HG03432 (cell line): ENCODE data around the gene SEMA6C.
"Not testable (repeated sequence)": the region's sequence is repeated elsewhere in the genome, so short reads cannot be mapped to it uniquely, and the experiment has no call there.

ENCODE experiments used
- ATAC-seq: cut with Tn5 transposase; IDR thresholded peaks from one replicate; pipeline ENCODE4 v1.9.1; 2021; ENCODE audit warnings: mild to moderate bottlenecking, moderate library complexity; ENCODE audit not compliant: unreplicated experiment

Gene SEMA6C, protein sequence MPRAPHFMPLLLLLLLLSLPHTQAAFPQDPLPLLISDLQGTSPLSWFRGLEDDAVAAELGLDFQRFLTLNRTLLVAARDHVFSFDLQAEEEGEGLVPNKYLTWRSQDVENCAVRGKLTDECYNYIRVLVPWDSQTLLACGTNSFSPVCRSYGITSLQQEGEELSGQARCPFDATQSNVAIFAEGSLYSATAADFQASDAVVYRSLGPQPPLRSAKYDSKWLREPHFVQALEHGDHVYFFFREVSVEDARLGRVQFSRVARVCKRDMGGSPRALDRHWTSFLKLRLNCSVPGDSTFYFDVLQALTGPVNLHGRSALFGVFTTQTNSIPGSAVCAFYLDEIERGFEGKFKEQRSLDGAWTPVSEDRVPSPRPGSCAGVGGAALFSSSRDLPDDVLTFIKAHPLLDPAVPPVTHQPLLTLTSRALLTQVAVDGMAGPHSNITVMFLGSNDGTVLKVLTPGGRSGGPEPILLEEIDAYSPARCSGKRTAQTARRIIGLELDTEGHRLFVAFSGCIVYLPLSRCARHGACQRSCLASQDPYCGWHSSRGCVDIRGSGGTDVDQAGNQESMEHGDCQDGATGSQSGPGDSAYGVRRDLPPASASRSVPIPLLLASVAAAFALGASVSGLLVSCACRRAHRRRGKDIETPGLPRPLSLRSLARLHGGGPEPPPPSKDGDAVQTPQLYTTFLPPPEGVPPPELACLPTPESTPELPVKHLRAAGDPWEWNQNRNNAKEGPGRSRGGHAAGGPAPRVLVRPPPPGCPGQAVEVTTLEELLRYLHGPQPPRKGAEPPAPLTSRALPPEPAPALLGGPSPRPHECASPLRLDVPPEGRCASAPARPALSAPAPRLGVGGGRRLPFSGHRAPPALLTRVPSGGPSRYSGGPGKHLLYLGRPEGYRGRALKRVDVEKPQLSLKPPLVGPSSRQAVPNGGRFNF

DNA sequence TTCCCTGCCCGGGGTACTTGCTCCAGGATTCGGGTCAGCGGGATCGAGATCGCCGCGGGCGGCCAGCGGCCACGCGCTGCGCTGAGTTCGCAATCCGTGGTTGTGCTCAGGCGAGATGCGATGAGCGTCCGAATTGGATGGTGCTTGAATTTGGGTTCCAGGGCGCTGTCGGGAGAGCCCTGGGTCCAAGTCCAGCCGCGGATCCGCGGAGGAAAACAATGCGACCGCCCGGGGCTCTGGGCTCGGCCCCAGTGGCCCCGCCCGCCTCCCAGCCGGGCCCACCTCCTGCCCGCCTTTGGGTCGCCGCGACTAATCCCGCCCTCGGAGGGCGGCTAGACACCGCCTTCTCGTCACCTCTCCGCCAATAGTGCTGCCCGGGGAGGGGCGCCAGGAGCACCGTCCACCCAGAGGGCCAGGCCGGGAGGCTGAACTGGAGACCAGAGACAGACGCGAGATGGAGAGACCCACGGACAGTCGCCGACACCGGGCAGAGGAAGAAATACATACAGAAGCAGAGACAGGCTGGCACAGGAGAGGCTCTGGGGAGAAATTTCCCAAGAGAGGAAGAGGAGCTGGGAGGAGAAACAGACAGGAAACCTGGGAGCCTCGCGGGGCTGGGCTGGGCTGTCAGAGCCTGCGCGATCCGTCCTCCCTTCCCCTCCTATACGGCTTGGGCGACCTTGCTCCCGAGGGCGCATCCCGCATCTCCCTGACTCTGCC, at the start of gene SEMA6C:
Gene SEMA6C (minus strand): TSS at position 220 of the 720 bp plus-strand sequence. CDS start 4,010 bp downstream, outside the sequence.
- ATAC-seq: peak; percentile 98

DNA sequence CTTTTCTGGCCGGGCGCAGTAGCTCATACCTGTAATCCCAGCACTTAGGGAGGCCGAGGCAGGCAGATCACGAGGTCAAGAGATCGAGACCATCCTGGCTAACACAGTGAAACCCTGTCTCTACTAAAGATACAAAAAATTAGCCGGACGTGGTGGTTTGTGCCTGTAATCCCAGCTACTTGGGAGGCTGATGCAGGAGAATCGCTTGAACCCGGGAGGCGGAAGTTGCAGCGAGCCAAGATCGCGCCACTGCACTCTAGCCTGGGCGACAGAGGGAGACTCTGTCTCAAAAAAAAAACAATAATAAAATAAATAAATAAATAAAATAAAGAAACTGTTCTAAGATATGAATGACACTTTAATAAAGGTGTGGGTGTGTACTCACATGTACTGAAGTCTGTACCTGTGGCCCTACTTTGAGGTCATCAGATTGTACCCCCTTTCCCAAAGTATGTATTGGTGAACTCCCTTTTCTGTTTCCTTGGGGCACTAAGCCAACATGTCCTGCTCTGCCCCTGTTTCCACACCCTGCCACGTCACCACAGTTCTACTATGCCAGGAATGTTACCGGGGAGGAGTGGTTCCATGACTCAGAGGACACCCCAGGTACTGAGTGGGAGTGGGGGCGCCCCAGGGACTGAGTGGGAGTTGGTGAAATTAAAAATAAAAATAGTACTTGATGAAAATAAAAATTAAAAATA, 48.6 kb upstream of the SEMA6C start:
- ATAC-seq: not testable (repeated sequence)

DNA sequence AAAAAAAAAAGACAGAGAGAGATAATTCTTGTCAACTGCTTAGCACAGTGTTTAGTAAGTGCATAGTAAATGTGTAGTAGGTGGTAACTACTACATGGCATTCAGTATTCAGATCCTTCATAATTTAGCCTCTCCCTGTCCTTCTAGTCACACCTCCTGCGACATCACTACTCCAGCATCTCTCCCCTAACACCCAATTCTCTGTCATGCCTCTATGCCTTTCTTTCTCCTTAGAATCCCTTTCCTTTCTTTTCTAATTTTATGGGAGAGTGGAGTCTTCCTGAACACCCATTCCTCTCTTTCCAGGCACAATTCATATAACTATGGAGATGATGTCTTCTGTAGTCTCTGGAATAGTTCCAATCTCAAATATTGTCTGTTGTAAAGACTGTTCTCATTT, 47.4 kb upstream of the SEMA6C start:
- no peak for ATAC-seq

DNA sequence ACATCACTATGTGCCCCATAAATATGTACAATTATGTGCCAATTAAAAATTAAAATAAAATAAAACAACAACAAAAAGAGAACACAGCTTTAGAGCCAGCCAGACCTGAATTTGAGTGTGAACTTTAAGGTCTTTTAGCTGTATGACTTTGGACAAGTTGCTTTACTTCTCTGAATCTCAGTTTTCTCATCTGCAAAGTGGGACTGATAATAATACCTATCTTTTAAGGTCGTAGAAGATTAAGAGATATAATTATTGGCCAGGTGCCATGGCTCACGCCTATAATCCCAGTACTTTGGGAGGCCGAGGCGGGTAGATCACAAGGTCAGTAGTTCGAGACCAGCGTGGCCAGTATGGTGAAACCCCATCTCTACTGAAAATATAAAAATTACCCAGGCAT, 46.9 kb upstream of the SEMA6C start:
- no peak for ATAC-seq

DNA sequence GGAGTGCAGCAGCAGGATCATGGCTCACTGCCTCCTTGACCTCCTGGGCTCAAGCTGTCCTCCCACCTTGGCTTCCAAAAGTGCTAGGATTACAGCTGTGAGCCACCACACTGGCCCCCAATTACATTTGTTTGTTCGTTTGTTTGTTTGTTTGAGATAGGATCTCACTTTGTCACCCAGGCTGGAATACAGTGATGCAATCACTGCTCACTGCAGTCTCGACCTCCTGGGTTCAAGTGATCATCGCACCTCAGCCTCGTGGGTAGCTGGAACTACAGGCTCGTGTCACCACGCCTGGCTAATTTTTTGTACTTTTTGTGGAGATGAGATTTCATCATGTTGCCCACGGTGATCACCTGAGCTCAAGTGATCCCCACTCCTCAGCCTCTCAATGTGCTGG, 45.6 kb upstream of the SEMA6C start:
- ATAC-seq: no peak

DNA sequence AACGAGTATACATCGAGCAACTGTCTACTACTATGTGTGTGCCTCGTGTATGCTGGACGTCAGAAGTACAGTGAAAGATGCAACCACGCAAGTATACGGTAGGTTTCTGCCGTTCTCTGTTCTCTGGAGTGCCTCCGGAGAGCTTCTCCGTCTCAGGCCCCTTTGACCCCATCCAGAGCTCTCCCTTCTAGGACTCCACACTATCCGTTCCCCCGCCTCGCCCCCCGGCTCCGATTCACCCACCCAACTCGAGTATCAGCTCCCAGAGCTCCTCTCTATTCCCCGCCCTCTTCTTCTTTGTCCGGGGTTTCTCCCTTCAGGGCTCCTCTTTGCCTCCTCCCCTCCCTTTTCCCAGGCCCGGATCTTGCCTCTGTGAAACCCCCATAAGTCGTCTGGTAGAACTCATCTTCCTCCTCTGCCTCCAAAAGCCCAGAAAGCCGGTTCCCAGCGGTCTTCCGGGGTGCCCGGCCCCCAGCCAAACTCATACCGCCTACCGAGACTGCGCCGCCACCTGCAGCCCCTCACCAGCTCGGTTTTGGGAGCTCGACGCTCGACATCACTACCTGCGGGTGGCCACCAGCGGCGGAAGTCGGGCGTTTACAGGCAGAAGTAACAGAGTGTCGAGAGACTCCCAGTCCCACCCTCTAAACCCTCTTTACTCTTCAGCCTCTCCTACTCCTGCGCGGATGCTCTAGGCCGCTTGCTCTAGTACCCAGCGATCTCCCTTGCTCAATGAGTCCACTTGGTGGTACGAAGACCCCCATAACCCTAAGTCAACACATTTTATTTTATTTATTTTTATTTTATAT, 43.4 kb upstream of the SEMA6C start, which contains the start of gene VPS72:
Gene VPS72 (minus strand): TSS at position 561 of the 809 bp plus-strand sequence. CDS start 76 bp downstream, at position 485.
- ATAC-seq: peak; percentile 89

DNA sequence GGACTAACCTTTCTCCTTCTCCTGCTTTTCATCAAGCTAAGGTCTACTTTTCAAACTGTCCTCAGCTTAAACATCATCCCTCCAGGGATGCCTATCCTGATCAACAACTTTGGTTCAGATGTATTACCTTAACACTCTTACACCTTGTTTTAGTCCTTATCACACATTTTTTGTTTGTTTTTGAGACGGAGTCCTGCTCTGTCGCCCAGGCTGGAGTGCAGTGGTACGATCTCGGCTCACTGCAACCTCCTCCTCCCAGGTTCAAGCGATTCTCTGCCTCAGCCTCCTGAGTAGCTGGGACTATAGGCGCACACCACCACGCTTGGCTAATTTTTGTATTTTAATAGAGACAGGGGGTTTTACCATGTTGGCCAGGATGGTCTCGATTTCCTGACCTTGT, 42.2 kb upstream of the SEMA6C start:
- not testable (repeated sequence) for ATAC-seq

DNA sequence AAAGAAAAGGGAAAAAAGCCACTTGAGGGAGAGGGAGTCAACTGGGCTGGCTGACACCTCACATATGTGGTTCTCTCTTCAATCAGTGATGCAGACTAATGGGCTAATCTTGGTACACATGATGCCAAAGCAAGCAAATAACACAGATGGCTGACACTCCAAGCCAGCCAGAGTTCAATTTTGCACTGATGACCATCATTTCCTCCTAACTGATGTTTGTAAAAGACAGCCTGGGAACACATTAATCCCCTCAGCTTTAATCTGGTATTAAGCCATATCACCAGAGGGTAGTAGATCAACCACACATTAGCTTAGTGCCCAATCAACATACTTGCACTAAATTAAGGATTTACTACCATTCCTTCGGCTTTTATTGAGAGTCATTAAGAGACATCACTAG, 40.8 kb upstream of the SEMA6C start:
- no peak for ATAC-seq

DNA sequence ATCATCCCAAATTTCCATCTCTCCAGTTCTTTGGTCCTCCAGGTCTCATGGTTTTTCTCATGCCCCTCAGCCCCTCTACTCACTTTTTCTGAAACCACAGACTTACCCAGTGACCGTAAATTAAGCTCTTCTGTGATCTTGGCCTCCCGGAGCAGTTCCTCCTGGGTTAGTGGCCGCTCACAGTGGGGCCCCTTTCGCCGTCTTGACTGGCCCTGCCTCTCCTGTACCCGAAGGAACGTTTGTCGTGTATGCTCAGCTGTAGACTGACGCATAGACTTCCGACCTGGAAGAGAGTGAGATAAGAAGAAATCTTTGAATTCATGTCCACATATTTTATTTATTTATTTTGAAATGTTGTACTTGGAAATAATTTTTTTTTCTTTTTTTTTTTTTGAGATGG, 37.8 kb upstream of the SEMA6C start:
- ATAC-seq: no peak

DNA sequence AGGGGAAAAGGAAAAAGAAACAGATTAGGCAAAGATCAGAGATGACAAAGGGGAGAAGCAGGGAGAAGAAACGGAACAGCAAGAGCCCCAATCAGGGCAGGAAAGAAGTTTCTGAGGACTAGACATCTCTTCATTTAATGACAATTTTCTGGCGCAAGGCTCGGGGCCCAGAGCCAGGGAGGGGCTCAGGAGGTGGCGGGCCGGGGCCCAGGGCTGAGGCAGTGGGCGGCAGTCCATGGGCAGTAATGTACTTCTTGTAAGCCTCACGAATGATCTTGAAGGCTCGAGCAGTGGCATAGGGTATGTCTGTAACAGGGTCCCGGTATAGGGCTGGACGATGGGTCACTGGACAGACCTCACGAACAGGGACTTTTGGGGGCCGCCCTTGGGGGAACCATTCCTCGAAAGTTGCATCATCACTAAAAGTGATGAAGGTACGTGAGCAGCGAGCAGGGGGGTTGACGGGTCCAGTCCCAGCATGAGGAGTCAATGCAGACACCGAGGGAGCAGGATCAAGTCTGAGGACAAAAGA, 30.1 kb upstream of the SEMA6C start:
- no peak for ATAC-seq

DNA sequence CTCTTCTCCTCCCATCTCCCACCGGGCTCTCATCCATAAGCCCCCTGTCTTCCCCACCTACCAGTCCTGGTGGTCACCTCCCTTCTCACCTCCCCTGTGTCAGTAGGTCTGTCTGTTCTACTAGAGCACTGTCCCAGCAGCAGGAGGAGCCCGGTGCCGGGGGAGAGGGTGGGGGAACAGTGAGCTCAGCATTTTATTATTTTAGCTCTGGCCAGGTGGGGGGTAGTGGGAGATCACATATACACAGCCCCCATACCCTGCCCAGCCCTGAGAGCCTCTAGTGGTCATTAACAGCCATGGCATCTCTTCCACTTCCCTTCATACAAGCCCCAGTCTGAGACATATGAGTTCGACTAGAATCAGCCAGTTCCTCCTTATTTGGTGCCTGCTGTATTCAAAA, 29.4 kb upstream of the SEMA6C start, which contains the start of gene TMOD4:
Gene TMOD4 (minus strand): TSS at position 119 of the 400 bp plus-strand sequence. CDS start 1,106 bp downstream, outside the sequence.
- no peak for ATAC-seq

DNA sequence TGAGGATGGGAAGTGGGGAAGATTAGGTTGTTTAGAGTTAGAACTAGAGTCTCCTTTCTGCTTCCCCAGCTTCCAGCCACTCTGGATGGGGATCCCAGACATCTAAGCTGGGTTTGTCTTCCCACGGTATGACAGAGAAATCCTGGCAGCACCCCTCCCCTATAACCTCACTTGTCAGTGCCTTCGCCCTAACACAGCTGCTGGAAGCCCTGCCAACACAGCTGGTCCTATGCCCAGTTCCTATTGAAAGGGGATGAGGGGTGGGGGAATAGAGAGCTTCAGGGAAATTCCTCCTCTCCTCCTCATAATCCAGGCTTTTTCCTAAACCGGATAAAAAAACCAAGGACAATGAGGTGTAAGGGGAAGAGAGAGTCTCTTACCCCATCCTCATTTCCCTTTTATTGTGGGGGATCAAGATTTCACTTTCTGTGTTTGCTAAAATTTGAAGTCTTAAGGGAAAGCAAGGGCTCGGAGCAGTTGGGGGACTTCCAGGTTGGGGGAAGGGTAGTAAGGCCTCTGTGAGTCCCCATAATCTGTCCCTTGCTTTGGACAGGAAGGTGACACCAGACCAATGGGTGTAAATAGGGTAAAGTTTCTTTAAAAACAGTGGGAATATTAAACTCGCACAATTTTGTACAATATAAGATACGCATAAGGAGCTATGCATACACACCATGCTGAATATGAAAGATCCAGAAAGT, 28.8 kb upstream of the SEMA6C start:
- ATAC-seq: no peak

DNA sequence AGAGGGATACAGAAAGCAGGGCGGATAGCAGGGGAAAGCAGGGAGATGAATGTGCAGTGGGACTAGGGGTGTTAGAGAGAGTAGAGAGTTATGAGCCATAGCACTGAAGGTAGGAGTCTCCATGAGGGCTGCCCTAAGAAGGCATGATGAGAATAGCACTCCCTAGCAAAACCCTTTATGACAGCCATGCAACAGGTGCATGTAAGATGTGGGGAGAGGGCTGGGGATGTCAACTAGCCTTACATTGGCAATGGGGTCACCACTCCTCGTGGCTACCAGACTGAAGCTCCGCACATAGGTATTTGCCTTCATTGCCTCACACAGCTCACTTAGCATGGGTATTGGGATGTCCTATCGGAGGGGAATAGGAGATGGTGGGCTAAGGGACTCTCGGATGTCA, 24.8 kb upstream of the SEMA6C start:
- no peak for ATAC-seq

DNA sequence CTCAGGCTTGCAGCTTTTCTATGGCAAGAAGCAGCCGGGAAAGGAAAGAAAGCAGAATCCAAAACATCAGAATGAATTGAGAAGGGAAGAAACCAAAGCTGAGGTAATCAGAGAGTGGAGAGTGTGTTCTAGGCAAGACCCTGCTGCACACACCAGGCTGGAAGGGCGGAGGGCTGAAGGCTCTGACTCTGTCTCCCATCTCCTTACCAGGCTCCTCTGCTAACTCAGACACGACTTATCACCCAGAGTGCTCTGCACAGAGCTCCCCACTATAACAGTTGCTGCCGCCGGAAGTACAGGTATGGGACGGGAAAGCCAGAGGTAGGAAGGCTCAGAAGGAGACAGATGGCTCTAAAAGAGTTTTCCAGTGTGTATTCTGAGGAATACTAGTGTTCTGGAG, 20.7 kb upstream of the SEMA6C start:
- no peak for ATAC-seq

DNA sequence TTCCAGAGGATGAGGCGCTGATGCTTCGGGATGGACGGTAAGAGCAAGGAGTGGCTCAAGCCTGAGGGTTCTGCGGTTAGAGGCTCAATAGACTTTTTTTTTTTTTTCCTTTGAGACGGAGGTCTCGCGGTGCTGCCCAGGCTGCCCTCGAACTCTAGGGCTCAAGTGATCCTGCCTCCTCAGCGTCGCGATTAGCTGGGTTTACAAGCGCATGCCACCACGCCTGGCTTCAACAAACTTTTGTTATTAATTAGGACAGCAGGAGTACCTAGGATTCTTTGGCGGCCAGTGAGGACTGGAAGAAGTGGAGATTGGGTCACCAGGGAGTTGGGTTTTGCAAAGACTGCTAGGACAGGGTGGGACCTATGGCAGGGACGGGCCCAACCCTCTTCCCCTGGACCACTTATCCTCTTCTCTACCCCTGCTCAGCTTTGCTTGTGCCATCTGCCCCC, 20.1 kb upstream of the SEMA6C start:
- no peak for ATAC-seq

DNA sequence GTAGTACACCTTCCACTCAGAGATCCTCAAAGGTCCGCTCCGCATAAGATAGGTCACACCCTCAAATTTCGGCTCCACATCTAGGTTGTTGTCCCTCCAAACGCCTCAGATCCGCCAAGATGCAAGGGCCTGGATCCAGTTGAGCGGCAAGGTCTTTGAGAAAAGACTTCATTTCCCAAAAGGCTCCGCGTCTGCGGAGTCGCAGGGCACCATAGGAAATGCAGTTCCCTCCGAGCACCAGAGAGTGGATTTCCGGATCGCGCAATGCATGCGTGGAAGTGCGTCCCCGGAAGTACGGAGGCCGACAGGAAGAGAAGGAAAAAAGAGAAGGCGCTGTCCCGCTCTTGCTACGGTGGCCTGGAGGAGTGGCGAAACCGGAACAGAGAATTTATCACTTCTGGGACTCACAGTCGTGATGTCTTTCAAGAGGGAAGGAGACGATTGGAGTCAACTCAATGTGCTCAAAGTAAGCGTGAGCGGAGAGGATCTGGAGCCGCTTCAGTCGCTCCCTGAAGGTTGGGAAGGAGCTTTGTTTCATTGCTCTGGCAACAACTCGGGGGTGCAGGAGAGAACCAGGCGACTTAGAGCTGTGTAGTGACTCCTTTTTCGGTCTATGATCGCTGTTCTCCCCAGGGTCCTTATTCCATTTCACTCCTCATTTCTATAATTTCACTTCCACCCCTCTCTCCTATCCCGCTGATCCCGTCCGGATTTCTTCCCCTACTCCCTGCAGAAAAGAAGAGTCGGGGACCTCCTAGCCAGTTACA, 19.5 kb upstream of the SEMA6C start, which contains the start of the genes LYSMD1 and SCNM1:
Gene LYSMD1 (minus strand): TSS at position 165 of the 767 bp plus-strand sequence. CDS start 644 bp downstream, outside the sequence.
Gene SCNM1 (plus strand): TSS at position 407 of the 767 bp plus-strand sequence. CDS start 9 bp downstream, at position 416.
- peak; percentile 83 for ATAC-seq

DNA sequence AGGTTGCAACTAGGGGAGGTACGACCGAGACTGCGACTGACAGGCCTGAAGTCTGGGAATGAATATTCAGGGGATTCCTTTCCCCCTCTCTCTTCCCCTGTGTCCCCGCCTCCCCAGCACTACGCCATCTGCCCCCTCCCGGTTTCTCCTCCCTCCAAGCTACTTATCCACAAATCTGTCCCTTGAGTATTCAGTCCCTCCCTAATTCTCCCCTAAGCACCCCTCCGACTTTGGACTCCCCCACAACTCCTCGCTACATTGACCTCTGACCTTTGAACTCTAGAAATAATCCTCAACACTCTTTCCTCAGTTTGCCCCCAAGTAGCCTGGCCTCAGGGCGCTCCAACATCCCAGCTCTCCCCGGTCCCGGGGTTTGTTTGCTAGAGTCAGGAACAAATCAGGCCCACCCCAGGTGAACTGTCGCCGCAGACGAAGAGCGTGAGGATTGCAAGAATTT, 18.9 kb upstream of the SEMA6C start:
- ATAC-seq: no peak
